Spleen (tissue), 11 donors: Measurements from ENCODE around the gene FABP3. TPM values are rescaled to one million over a fixed set of nuclear protein-coding genes. Genes with fewer than 3 reads are reported as not detected.

Source experiments
- DNase-seq: peaks from one replicate; pipeline ENCODE4 v3.0.0-alpha.2; 2020
- H3K27ac ChIP-seq, 8 donors: fragments of 200-600 bp; sonication (generic) in 7 of 8; 1 replicate in 4 of 8; 2 replicates in 4 of 8; pipeline versions ENCODE4 v1.5.0 to v1.8.0; 2016 to 2021; ENCODE audit warnings: inconsistent platforms in 4 of 8, mild to moderate bottlenecking in 4 of 8, moderate library complexity in 1 of 8
- H3K27me3 ChIP-seq, 7 donors: fragments of 200-600 bp; sonication (generic) in 6 of 7; replicated peaks in 1 of 7; 1 replicate in 4 of 7; 2 replicates in 3 of 7; pipeline versions ENCODE4 v1.5.0 to v1.8.0; 2016 to 2021; ENCODE audit warnings: inconsistent platforms in 3 of 7, mild to moderate bottlenecking in 1 of 7
- H3K36me3 ChIP-seq, 6 donors: fragments of 200-600 bp; sonication (generic) in 5 of 6; 1 replicate in 4 of 6; 2 replicates in 2 of 6; pipeline versions ENCODE4 v1.5.0 to v1.8.0; 2016 to 2021; ENCODE audit warnings: inconsistent platforms in 2 of 6
- H3K4me1 ChIP-seq, 6 donors: fragments of 200-600 bp; sonication (generic) in 5 of 6; 1 replicate in 3 of 6; 2 replicates in 3 of 6; pipeline versions ENCODE4 v1.5.0 to v1.8.0; 2016 to 2021; ENCODE audit warnings: inconsistent platforms in 3 of 6
- H3K4me3 ChIP-seq, 8 donors: fragments of 200-600 bp; sonication (generic) in 7 of 8; 1 replicate in 4 of 8; 2 replicates in 4 of 8; pipeline versions ENCODE4 v1.5.0 to v1.8.0; 2016 to 2021; ENCODE audit warnings: inconsistent platforms in 4 of 8, mild to moderate bottlenecking in 4 of 8, moderate library complexity in 2 of 8
- H3K9me3 ChIP-seq, 8 donors: fragments of 200-600 bp; sonication (generic) in 7 of 8; 1 replicate in 4 of 8; 2 replicates in 4 of 8; pipeline versions ENCODE4 v1.5.0 to v1.8.0; 2016 to 2021; ENCODE audit warnings: inconsistent platforms in 4 of 8
- POLR2A ChIP-seq, 3 donors: fragments of 450-650 bp; IDR thresholded peaks; one replicate each; pipeline ENCODE4 v1.5.1; 2017; ENCODE audit warnings: antibody characterized with exemption in 3 of 3, mild to moderate bottlenecking in 1 of 3
- POLR2AphosphoS5 ChIP-seq, 3 donors: sonication (generic); formaldehyde crosslinking; IDR thresholded peaks; one replicate each; pipeline ENCODE4 v1.5.1; 2017; ENCODE audit warnings: antibody characterized with exemption in 3 of 3
- WGBS, 5 donors: extraction: QIAGEN DNeasy Blood & Tissue Kit in 3 of 5; methylation state at CpG; one replicate each; pipeline versions ENCODE4 v1.1.5 to v1.1.7; 2013 to 2018; 5-methylcytosine and 5-hydroxymethylcytosine counted together
- intact Hi-C: fragments of 100-400 bp; cut with DNase I; formaldehyde crosslinking; loops from one replicate; pipeline ENCODE4 v1.15.0; 2023; ENCODE audit warnings: low total_unique reads
- polyA plus RNA-seq, 3 donors: library from polyadenylated mRNA; stranded (reverse); fragments of 200-250 nt; gene quantifications; one replicate each; pipeline ENCODE4 v1.2.1, GENCODE V29; 2013
- total RNA-seq, 7 donors: library from RNA; depleted of rRNA in 3 of 7; stranded (reverse); fragments of >200 nt in 3 of 7; fragmentation: NEBNext Ultra II Directional in 4 of 7; extraction: Animal tissue kit (Norgen Biotek cat#: 25700) in 4 of 7; gene quantifications; one replicate each; pipeline versions ENCODE4 v1.1.0 to v1.2.1, GENCODE V29; 2016 to 2021
- TF ChIP-seq, protein P1 (sequence below), 11 experiments: fragments of 200-600 bp in 7 of 11; fragments of 450-650 bp in 4 of 11; sonication (generic) in 4 of 11; IDR thresholded peaks in 8 of 11; conservative IDR thresholded peaks in 3 of 11; 1 replicate in 7 of 11; 2 replicates in 4 of 11; pipeline versions ENCODE4 v1.4.0 to v1.8.0; 2016 to 2021; ENCODE audit warnings: antibody characterized with exemption in 11 of 11, inconsistent platforms in 4 of 11, mild to moderate bottlenecking in 1 of 11
- donor health status: healthy with polysubstance abuse.
- donor health status: DM: no; HTN: no; CAD: no; lungs with moderate emphysema.
- donor health status: DM: no; HTN: no; CAD: no.
- donor health status: Bipolar disorder and iron deficiency.
- donor health status: healthy.
- donor health status: DM: no; HTN: no; CAD: no.
- donor health status: DM: yes; HTN: yes; CAD: no.

The FABP3 gene
- total and polyA plus RNA-seq, 10 donors: 4.1 to 57.1 (median 23.4) TPM

DNA sequence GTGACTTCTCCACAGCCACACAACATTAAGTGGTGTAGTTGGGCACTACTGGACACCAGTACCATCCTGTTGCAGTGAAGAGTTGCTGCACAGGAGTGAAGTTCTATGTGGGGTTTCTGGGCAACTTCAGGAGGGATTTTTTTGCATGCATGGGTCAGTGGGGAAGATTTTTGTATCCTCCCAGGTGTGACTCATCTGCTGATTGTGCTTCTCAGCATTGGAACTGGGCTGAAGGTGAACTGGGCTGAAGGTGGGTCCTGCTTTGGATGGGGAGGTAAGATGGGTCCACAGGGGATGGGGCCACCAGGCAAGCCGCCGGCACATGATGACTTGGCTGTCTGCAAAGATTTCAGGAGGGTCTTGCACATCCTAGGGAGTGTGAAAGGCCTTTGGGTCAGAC lies 42.8 kb upstream of the FABP3 start:
- intact Hi-C loops: no loop called here
- DNase-seq: no peak
- H3K4me1 ChIP-seq: peaks cover 6 to 19% (median 14%) of the 10 kb centered on the region in 6 donors
- no peak overlapping the region for H3K4me3 ChIP-seq
- 60 to 95% (median 91%) methylated on average over 1 to 2 of the region's 2 CpGs for WGBS, 5 donors
- no peaks in the 10 kb centered on the region for H3K36me3 ChIP-seq
- no peak overlapping the region for H3K27ac ChIP-seq
- H3K27me3 ChIP-seq: peaks cover 0 to 53% (median 26%) of the 10 kb centered on the region in 7 donors
- TF ChIP-seq POLR2A (IDR thresholded peaks at IDR 0.05): no peak
- TF ChIP-seq, protein P1, sequence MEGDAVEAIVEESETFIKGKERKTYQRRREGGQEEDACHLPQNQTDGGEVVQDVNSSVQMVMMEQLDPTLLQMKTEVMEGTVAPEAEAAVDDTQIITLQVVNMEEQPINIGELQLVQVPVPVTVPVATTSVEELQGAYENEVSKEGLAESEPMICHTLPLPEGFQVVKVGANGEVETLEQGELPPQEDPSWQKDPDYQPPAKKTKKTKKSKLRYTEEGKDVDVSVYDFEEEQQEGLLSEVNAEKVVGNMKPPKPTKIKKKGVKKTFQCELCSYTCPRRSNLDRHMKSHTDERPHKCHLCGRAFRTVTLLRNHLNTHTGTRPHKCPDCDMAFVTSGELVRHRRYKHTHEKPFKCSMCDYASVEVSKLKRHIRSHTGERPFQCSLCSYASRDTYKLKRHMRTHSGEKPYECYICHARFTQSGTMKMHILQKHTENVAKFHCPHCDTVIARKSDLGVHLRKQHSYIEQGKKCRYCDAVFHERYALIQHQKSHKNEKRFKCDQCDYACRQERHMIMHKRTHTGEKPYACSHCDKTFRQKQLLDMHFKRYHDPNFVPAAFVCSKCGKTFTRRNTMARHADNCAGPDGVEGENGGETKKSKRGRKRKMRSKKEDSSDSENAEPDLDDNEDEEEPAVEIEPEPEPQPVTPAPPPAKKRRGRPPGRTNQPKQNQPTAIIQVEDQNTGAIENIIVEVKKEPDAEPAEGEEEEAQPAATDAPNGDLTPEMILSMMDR (IDR thresholded peaks at IDR 0.05 in 8 of 11, conservative IDR thresholded peaks at IDR 0.05 in 3 of 11): no peak
- TF ChIP-seq POLR2AphosphoS5 (IDR thresholded peaks at IDR 0.05): no peak
- no peaks in the 10 kb centered on the region for H3K9me3 ChIP-seq

GRCh38 chr1:31414980-31415370 lies 42.1 kb upstream of the FABP3 start:
- TF ChIP-seq POLR2A (IDR thresholded peaks at IDR 0.05) (no peak), POLR2AphosphoS5 (IDR thresholded peaks at IDR 0.05) (no peak)
- TF ChIP-seq, protein P1 (IDR thresholded peaks at IDR 0.05 in 8 of 11, conservative IDR thresholded peaks at IDR 0.05 in 3 of 11): no peak
- no peak overlapping the region for H3K27ac ChIP-seq
- no peaks in the 10 kb centered on the region for H3K9me3 ChIP-seq
- DNase-seq: no peak
- H3K27me3 ChIP-seq: peaks cover 0 to 60% (median 26%) of the 10 kb centered on the region in 7 donors
- no peaks in the 10 kb centered on the region for H3K36me3 ChIP-seq
- no peak overlapping the region for H3K4me3 ChIP-seq
- intact Hi-C loops: no loop called here
- H3K4me1 ChIP-seq: peaks cover 6 to 19% (median 14%) of the 10 kb centered on the region in 6 donors
- 85 to 96% (median 95%) methylated on average over 4 of the region's 4 CpGs for WGBS, 5 donors

- intact Hi-C loops: no loop called here
- DNase-seq: peak; percentile 87
Measured at GRCh38 chr1:31413405-31414001, 40.6 kb upstream of the FABP3 start.

More at GRCh38 chr1:31413405-31414001, 40.6 kb upstream of the FABP3 start:
- Histone ChIP-seq H3K27ac (peak overlapping the region in 2 of 8 donors; percentile 61 to 68), H3K27me3 (peaks cover 0 to 69% (median 26%) of the 10 kb centered on the region in 7 donors), H3K4me1 (peaks cover 6 to 19% (median 14%) of the 10 kb centered on the region in 6 donors), H3K4me3 (peak overlapping the region; percentile 51 to 76 (median 60)), H3K36me3 (no peaks in the 10 kb centered on the region), H3K9me3 (no peaks in the 10 kb centered on the region)
- 0 to 2% (median 1%) methylated on average over 38 to 54 of the region's 54 CpGs for WGBS, 5 donors
- no peak for TF ChIP-seq POLR2A (IDR thresholded peaks at IDR 0.05)
- TF ChIP-seq, protein P1 (IDR thresholded peaks at IDR 0.05 in 8 of 11, conservative IDR thresholded peaks at IDR 0.05 in 3 of 11): no peak
- TF ChIP-seq POLR2AphosphoS5 (IDR thresholded peaks at IDR 0.05): peak; percentile 17 to 73 (median 37)
